CD4-positive, alpha-beta T cell treated with Interferon gamma for 1 hour (primary cell): ENCODE results near the gene CD8B2.
"Not testable (repeated sequence)": the region's sequence is repeated elsewhere in the genome, so short reads cannot be mapped to it uniquely, and the experiment has no call there.

Source experiments
- DNase-seq: peaks from one replicate; pipeline ENCODE4 v3.0.0-alpha.2; 2020

Gene CD8B2

DNA sequence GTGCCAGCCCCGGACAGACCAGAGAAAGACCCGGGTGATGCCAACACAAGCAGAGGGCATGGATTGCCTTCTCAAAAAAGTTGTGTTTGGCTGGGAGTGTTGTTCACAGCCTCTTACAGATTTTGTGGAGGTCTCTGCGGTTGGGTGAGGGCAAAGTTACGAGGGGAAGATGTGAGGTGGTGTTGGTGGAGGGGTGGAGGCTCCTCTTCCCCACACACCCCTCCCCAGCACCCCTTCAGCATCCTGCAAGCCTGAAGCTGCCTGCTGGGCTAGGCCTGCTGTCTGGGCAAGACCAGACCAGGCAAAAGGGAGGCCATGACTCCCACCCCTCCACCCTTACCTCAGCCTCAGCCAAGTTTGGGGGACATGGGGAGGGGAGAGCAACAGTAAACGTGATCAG is 26.2 kb downstream of the CD8B2 start:
- DNase-seq, result not testable (repeated sequence)

DNA sequence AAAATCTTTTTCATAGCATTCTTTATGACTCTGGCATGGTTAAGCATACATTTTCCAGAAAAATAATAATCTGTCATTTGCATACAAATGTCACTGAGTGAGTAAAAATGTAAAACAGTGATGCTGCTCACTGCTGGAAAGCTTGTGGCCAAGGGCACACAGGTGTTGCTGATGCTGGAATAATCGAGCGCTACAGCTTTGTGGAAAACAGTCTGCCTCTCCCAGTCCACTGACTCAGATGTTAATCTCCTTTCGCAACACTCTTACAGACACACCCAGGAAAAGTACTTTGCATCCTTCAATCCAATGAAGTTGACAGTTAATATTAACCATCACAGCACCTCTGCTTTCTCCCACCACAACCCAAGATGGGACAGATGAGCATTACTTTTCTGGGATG is 27.7 kb downstream of the CD8B2 start:
- not testable (repeated sequence) for DNase-seq

DNA sequence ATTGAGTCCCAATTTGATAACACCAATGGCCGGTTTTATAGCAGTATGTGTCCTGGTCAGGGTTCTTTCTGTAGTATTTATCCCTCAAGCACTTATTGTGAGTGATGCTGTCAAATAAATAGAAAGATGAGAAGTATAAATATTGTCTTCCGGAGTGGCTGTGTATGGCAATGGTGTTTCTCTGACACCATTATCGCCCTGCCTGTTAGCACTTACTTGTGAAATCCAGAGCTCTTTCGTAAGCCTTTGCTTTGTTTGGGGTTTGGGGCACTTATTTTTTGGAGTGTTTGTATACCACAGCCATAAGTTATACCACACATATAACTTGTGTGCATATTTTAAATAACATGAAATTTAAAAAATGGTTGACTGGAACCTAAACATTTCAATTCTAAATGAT is 29.3 kb downstream of the CD8B2 start:
- no peak for DNase-seq

DNA sequence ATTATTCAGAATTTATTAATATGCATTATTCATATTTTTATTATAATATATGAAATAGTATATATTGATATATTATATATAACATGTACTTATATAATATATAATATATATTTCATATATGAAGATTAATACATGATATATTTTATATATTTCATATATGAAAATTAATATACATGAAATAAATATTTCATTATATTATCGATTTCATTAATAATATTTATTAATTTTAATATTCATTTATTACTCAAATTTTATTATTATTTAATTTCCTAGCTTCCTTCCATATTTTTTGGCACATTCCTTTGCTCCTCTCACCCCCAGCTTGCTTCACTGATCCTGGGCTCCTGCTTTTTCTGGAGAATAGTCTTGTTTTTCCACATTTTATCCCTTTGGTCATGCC is 29.7 kb downstream of the CD8B2 start:
- no peak for DNase-seq

DNA sequence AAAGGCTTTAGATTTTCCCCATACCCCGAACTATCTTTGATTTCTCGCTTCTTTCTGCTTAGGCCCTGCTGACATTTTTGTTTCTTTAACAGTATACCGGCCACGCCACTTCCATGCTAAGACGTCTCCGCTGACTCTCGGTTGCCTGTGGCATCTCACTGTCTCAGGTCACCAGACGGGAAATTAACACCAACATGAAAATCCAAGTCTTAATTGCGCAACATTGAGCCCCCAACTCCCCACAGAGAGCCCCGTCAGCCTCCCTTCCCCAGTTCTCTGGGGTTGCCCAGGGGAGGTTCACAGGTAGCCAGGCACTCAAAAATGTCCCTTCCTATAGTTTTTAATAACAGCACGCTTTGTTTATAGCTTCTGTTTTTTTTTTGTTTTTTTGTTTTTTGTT is 30.2 kb downstream of the CD8B2 start:
- DNase-seq, result no peak

DNA sequence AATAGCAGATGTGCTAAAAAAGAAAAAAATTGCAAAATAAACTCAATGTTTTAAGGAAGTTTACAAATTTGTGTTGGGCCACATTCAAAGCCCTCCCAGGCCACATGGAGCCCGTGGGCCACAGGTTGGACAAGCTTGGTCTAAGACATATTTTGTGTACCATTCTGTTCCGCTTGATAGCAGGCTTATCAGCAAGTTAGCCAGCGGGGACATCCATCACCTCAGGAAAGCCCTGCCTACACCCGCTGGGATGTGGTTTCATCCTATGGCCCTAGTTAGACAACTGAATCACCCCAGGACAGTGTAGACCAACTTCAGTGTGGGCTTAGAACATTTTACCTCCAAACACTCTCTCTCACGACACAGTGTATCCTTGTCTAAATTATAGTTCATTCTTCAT is 32.6 kb downstream of the CD8B2 start:
- no peak for DNase-seq

DNA sequence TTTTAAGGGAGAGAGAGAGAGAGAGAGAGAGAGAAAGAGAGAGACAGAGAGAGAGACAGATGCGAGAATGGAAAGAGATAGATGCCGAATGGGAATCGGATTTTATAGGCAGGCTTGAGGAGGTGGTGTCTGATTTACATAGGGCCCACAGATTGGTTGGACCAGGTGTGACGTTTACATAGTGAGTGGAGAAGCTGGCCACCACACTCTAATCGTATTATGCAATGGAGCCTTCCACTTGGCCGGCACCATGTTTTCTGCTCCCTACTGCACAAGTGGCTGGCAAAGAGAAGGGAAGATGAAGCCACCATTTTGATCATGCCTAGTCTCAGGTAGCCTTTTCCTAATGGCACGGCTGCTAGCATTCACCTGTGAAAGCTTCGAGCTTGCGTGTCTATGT is 33.9 kb downstream of the CD8B2 start:
- DNase-seq, result no peak

DNA sequence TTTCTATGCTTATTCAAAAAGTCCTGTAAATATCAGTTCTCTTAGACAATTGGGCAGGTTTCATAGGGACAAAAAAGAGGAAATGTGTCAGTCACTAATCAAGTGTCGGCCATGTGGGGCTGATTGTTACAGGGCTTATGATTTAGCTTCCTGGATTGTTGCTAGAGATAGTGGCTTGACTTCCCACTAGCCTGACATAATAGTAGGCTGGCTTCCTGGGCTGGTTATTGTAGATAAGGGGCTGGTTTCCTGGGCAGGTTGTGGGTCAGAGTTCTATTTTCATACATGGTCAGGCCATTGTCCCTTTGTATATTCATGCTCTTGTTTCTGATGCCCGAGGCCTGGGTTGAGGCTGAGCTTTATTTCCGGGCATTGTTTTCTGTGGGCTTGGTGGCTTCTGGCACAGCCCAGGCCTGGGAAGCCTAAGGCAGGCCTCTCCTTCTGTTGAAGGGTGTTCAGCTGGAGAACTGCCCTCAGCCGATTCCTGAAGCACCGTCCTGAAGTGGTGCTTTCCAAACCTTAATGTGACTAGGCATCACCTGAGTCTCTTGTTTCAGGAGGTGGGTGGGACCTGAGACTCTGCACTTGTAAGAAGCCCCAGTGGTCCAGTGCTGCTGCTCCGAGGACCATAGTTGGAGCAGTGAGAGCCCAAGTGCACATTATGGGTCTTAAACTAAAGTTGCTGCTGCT is 37.0 kb downstream of the CD8B2 start:
- DNase-seq, result no peak

DNA sequence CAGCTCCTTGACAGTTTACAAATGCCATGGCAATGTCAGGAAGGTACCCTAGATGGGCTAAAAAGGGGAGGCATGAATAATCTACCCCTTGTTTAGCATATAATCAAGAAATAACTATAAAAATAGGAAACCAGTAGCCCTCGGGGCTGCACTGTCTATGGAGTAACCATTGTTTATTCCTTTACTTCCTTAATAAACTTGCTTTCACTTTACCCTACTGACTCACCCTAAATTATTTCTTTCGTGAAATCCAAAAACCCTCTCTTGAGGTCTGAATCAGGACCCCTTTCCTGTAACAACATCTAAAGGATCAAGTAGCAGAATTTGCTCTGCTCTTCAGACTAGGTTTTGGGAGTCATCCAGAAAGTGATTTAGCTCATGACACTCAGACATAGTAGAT is 43.7 kb downstream of the CD8B2 start:
- DNase-seq, result no peak

DNA sequence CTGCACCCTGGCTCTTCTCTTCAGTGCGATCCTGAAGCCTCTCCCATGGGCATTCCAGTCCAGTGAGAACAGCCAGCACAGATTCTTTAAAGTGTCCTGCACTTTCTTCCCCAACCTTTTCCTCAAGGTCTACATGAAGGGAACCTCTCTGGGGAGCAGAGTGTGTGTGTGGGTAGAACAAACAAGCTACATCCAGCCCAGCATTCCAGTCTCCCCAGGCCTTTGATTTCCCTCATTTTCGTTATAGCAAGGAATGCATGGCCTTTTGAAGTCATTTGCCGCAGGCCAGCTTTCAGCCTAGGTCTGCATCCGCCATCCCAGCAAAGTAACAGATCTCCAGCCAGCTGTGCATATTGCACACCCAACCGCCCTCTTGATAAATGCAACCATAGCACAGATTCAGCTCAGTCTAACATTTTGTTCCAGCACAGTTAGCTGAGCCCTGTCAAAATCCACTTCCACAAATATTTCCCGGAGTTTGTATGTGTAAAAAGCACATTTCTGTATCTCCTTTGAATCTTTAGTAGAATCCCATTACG is 44.6 kb downstream of the CD8B2 start:
- DNase-seq, result no peak

DNA sequence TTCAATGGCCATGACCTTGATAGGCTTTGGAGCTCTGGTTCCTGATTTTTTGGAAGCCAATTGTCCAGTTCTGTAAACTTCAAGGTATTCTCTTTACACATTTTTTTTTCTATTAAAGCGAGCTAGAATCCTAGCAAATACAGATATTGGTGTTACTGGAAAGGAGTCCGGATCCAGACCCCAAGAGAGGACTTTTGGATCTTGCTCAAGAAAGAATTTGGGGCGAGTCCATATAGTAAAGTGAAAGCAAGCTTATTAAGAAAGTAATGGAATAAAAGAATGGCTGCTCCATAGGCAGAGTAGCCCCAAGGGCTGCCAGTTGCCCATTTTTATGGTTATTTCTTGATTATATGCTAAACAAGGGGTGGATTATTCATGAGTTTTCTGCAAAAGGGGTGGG is 45.1 kb downstream of the CD8B2 start:
- DNase-seq, result no peak

DNA sequence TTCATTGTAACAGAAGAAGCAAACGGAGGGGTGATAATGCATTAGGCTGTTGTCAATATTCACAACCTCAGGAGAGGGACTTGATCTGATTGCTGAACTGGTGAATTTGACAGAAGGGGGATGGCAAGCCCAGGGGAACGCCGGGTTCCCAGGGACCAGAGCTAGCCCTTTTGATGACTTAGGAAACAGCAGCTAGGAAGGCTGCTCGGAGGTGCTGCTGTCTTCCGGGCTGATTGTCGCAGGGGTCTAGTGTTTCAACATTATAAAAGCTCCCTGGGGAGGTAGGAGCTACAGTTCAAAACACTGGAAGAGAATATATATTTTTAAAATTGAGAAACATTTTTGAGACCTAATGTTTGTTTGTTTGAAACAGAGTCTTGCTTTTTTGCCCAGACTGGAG is 47.3 kb downstream of the CD8B2 start:
- DNase-seq, result no peak

DNA sequence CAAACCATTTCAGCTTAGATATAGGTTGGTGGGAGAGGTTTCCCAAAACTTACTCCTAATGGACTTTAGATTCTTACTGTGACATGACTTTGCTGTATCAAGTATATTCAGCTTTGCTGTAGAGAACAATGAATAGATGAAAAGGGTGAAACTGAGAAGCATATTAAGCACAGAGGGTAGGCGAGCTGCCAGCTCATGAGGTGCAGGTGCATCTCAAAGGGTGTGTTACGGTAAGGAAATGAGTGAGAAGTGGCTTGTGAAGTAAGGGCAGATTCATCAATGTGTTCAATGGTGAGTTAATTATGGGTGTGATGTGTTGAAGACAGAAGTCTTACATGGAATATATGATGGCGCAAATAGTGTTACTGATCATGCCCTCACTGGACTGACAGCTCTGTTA is 49.3 kb downstream of the CD8B2 start:
- DNase-seq, result no peak

DNA sequence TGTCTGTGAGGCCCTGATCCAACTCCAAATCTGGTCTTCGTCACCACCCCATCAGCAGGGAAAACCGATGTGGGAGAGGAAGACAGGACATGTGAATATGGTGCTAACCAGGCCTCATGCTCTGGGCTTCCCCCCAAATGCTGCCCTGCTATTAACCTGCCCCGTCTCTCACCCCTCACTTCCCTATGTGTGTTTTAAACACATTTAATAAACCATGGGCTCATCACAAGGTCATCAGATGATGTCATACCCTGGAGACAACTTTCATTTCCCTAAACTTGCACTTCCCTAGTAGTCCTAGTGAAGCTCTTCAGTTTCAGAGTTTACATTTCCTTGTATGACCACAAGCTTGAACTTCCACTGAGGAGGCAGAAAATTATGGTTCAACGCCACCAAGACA is 49.9 kb downstream of the CD8B2 start:
- DNase-seq, result peak; percentile 53

DNA sequence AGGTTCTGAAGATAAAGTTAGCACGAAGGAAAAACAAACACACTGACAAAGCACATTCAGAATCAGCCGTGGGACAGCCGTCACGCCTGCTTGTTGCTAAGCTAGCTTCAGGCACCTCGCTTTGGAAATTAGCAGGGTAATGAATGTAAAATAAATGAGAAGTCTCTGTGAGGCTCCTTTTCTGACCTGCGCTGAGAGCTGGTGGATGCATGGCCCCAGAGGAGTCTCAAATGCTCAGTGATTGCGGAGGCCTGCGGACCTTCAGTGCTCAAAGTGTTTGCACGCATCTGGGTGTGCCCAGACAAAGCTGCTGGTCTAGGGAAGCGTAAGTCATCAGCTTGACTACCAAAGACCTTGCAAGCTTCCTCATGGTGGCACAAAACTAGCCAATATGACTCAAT is 50.6 kb downstream of the CD8B2 start:
- peak; percentile 18 for DNase-seq

DNA sequence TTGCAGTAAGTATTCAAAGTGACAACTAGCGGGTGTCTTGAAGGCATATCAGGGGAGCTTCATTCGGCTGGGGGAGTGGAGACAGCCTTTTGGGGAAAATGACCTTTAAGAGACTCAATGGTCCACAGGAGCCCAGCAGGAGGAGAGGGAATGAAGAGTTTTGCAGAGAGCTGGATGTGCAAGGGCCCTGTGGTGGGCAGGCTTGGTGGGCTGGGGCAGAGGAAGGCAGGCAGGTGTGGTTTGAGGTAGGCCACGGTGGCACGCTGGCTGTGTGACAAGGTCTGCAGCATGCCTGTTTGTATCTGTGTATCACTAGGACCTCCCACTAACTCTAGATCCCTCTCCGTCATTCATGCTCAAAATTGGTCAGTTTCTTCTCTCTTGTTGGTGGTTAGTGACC is 53.7 kb downstream of the CD8B2 start:
- no peak for DNase-seq

DNA sequence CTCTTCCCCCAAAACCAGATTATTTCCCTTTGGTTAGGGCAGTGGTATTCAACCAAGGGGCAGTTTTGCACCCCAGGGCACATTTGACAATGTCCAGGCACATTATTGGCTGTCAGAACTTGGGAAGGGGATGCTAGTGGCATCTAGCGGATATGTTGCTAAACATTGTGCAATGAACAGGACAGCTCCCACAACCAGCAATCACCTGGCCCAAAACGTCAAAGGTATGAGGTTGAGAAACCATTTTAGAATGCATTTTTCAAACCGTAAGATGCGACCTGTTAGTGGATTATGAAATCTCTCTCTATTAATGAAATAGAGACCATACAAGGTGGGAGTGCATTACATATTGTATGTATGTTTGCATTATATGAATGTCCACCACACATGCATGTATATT is 54.2 kb downstream of the CD8B2 start:
- no peak for DNase-seq

DNA sequence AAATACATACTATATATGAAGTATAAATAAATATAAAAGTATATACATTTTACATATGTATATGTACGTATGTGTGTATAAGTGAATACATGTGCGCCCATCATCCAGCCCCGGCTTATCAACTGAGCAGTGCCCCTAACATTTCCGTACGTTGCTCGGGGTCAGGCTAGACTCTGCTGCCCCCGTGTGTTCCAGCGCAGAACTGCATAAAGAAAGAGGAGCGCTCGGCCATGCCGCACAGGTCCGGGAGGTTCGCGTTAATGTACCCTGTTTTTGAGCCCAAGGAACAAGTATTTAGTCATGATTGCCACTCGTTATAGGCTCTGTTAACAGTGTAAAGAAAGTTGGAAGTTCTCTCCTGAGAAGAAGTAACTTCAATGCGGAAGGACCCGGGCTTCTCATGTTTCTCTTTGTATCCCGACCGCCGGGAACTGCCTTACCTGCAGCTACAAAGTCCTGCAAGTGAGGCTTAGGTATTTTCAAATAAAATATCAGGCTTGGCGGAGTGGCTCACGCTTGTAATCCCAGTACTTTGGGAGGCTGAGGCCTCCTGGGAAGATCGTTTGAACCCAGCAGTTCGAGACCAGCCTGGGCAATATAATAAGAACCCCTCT is 55.7 kb downstream of the CD8B2 start:
- peak; percentile 61 for DNase-seq

DNA sequence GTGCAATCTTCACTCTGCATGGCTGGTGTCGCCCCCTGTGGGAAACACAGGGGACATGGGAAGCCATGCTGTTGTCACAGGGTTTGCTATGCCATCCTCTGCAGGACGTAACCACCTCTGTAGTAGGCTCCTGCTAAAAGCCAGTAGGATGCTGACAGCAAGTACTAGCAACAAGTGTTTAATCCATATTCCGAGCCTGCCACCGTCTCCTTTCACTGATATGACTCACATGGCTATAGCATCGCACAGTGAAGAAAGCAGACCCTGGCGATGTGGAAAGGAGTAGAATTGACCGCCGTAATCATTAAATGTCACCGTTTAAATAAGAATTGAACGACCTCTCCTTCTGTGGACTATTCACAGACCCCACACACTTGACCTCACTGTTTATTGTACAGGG is 57.8 kb downstream of the CD8B2 start:
- DNase-seq, result no peak

DNA sequence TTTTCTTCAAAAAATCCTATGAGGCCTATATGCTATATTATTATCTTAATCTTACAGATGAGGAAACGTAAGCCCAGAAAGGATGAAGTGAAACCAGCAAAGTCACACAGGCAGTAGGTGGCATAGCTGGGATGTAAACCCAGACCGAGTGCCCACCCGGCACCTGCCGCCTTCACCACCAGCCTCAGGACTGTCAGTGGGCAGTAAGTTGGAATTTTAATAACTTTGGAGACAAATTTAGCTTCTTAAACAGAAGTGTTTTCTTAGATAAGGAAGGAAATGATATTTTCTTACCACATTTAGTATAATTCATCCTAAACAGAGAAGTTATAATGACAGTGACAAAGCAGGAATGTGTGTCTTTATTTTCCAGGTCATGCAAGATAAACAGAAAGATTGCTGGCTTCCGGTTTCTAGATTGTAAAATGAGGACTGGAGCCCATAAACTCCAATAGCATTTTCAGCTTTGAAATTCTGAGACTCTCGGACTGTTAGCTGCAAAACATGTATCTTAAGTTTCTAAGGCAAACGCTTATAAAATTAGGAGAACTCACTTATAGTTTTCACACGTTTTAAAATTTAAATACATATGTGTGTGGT is 59.3 kb downstream of the CD8B2 start:
- DNase-seq, result no peak

DNA sequence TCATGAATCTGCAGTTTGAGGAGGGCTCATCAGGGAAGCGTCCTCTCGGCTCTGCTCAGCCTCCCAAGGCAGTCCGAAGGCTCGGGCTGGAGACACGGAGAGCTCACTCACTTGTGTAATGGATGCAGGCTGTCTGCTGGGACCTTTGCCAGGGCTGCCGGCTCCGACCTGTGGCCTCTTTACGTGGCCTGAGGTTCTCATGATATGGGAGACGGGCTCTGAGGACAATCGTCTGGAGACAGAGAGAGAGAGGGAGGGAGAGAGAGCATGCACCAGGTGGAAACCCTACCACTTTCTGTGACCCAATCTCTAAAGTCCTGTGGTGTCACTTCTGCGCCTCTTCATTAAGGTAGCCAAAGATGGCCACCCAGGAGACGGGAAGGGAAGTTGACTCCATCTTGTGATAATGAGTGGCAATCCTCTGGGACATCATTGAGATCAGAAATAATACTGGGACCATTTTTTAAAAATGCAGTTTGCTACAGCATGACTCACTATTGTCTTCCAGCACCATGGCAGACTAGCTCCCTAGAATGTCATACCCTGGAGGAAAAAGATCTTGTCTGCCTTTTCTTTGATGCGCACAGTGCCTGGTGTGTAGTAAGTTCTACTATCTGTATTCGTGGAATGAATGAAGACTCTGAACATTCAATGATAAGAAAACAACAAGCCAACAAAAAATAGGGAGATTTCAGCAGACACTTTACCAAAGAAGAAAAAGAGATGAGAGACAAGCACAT is 60.2 kb downstream of the CD8B2 start:
- no peak for DNase-seq

DNA sequence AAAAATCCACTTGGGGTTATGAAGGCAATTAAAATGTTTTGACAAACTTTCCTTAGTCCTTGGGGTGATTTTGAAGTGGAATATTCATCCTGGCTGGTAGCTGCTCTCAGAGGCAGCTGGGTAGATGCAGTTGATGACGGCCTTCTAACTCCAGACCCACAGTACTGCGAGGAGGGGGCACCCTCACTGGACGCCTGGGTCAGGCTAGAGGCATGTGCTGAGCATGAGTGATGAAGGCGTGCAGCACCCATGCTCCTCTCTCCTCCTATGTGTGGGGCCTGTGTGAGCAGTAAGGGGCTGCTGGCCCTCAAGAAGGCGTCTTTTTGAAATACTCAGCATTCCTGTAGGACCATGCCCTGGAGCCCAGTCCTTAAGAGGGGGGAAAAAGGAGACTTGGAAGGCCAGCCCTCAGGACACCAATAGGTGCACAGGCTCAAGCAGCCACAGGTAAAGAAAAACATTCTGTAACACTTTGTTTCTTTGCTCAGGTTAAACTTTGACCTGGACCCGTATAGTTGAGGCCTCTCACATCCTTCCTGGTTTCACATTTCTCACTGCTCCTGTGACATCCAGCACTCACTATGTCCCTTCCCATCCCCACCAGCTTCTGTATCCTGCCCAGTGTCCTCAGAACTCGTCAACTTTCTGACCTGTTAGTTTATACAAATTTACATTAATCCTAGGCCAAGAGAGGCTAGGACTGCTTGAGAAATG is 64.4 kb downstream of the CD8B2 start:
- DNase-seq, result no peak

DNA sequence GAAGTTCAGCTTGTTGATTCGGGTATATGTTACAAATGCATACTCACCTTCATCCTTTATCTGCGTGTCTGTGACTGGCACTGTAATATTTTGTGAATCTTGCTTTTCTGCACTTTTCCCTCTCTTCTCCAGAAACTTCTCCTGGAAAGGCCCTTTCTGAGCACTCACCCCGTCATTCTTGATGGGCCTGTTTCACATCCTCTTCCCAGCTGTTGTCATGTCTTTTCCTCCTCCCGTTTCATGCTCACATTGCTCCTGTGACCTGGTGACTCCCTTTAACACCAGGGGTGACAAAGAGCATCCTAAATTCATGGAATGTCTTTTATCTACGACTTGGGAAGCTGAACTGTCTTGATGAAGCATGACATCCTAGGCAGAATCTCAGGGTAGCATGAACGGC is 65.8 kb downstream of the CD8B2 start:
- DNase-seq, result no peak
